GM19023 (cell line): Measurements from ENCODE around the gene DR1.
"Not testable (repeated sequence)": the region's sequence is repeated elsewhere in the genome, so short reads cannot be mapped to it uniquely, and the experiment has no call there.

ENCODE experiments used
- ATAC-seq: cut with Tn5 transposase; IDR thresholded peaks from one replicate; pipeline ENCODE4 v1.9.1; 2021; ENCODE audit warnings: mild to moderate bottlenecking, moderate library complexity; ENCODE audit not compliant: unreplicated experiment

Gene DR1

DNA sequence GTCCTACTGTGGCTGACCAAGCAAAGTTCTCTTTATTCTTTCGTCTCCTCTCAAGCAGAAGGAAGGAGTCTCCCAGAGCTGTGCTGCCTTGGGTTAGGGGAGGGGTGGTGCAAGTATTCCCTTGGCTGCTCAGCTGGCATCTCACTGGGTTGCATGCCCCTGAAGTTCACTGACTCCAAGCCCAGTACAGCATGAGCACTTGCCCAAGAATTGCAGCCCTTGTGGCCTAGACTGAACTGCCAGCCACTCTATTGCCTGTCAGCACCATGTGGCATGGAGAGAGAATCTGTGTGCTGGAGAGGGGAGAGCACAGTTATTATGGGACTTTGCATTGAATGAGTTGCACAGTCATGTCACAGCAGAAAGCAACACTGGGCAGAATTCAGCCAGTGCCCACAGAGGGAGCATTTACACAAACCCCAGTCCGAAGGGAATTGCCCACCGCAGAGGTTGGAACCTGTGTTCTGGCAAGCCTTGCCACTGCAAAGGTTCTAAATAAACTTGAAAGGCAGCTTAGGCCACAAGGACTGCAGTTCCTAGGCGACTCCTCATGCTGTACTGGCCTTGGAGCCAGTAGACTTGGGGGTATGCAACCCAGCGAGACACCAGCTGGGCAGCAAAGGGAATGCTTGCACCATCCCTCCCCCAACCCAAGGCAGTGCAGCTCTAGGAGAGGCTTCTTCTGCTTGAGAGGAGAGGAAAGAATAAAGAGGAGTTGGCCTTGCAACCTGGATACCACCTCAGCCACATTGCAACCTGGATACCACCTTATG is 28.8 kb downstream of the DR1 start:
- ATAC-seq: no peak

DNA sequence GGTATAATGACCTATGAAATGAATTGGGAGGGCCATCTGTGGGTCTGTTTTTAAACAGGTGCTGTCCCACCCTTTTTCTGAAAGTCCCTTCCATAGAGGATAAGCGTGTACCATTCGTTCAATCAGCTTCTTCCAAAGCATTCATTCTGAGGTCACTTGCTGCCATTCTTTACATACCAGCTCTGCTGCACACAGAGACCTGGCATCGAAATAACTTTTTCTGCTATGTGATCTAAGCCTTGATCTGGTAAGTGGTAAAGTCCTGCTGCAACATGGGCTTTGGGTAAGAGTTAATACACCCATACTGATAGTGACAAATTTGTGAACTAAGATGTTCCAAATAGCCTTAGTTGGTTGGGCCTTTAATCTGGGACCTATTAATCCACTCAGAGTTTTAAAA is 38.9 kb downstream of the DR1 start:
- ATAC-seq: no peak

DNA sequence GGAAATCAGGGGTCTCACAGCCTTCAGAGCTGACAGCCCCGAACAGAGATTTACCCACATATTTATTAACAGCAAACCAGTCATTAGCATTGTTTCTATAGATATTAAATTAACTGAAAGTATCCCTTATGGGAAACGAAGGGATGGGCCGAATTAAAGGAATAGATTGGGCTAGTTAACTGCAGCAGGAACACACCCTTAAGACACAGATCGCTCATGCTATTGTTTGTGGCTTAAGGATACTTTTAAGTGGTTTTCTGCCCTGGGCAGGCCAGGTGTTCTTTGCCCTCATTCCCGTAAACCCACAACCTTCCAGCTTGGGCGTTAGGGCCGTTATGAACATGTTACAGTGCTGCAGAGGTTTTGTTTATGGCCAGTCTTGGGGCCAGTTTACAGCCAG is 40.6 kb downstream of the DR1 start:
- ATAC-seq: not testable (repeated sequence)

GRCh38 chr1:93394514-93394913 is 48.8 kb downstream of the DR1 start:
- no peak for ATAC-seq

- ATAC-seq: no peak
Measured at GRCh38 chr1:93395195-93395594, 49.5 kb downstream of the DR1 start.

DNA sequence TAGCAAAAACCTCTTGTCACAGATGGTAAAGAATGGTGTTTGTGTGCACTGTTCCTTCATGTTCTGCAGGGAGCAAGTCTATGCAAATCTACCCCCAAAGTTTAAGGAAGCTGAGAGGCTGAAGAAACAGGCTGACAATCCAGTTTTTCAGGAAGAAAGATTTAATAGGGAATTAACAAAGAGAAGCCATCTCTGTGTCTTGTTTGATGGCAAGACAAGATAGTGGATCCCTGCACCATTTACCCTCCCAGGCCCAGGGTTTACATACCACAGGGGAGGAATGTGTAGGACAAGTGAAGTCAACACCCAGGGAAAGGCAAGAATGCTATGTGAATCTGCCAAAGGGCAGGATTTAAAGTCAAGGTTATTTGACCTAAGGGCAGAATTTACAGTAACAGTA is 54.1 kb downstream of the DR1 start:
- no peak for ATAC-seq

GRCh38 chr1:93408203-93408602 is 62.5 kb downstream of the DR1 start:
- no peak for ATAC-seq

DNA sequence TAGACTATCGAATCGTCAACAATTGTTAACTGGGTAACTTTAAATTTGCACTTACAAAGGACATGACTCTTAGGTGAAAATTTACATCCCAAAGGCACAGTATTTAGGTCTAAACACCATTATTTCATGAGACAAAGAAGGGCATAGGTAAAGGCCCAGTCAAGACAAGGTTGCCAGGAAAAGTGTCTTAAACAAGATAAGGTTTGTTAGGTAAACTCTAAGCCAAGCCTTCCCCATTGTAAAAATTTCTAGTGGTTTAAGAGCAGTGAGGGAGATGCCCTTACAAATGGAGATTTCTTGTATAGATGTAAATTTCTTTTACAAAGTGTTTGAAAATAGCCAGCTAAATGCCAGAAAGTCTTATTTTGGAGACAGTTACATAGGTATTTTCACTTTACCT is 65.3 kb downstream of the DR1 start:
- no peak for ATAC-seq

- no peak for ATAC-seq
Measured at GRCh38 chr1:93414749-93415148, 69.0 kb downstream of the DR1 start.

DNA sequence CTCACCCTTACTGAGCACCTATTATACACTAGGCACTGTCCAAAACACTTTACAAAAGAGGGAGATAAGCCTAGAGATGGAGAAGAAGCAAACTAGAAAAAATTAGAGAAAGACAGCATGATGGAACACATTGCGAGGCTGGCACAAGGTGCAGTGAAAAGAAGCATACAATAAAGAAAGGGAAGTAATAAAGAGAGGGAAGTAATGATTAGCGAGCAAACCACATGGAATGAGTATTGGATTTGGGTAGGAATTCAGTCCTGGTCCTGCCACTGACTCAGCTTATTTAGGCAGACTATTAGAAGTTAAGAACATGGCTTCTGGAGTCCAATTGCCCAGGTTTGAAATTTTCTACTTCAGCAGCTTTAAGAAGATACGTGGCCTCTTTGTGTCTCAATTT is 69.6 kb downstream of the DR1 start:
- no peak for ATAC-seq

GRCh38 chr1:93416183-93416582 is 70.5 kb downstream of the DR1 start:
- no peak for ATAC-seq
